NAMALWA (cell line): ENCODE measurements around the gene RBMS2.
A peak's percentile ranks its signal among the peaks of the same experiment; 100 is the strongest.

Experiments
- DNase-seq: peaks from one replicate; pipeline ENCODE4 v3.0.0-alpha.2; 2015; ENCODE audit warnings: low spot score

The RBMS2 gene

DNA sequence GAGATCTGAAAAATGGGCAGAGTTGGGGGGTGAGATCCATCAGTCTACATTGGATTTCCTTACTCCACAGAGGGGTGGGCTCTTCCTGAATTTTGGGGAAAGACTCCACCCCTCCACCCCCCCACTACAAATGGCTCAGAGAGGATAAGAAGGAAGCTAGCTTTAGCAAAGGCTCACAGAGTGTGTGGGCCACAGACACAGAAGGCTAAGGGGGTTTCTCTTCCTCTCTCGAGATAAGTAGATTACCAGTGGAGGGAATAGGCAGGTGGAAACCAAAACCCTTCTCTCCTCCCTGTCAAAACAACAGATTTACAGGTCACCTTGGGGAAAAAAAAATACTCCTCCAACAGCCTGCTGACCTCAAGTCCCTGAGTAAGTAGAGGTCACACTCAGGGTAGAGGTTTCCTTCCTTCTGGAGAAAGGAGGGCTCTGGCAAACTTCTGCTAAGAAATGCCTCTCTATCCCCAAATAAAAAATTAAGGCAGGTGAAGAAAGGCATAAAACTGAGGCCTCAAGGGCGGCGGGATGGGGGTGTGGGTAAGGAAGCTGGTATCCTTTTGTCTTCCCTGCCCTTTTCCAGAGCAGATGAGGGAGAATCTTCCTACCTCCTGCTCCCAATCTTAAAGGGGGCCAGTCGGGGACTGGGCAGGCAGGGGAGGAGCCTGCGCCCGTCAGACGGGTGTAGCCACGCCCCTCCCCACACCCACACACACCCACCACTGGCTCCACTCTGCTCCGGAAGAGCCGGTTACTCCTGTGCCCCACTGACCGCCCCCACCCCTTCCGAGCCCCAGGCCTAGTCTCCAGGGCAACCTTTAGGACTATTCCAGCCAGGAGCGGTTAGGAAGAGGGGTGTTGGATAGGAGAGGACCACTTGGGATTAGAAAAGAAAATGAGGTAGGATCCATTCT, 110.4 kb downstream of the RBMS2 start:
- peak; percentile 72 for DNase-seq

DNA sequence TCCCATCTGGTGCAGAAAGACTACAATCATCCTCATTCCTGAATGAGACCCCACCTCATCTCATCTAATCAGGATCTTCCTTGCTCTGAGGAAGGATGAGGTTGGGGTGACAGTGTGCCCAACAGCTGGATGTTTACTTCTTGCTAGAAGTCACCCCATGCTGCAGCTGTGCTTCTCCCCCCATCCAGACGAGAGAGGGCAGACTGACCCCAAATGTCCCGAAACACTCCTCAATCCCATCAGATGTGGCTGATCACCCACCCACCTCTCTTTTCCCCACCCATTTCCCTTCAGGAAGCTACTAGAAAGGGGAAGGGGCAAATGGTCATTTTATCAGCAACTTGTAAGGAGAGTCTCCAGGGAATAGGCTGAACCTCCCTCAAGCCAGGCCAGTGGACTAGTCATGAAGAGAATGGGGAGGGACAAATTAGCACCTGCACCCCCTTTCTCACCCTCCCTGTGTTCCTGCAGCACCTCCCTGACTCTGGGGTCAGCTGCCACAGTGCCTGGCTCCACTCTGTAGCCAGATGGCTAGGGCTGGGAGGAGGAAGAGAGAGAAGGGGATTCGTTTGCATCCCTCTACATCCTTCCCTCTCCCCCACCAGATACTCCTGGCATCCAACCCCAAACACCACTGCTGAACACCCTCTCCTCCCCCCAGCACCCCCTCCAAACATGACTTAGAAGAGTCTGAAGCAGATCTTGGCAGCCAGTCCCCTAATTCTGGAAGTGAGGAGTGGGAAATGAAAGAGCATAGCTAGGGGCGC, 111.3 kb downstream of the RBMS2 start:
- DNase-seq, result peak; percentile 51

GRCh38 chr12:56633468-56634241, 112.0 kb downstream of the RBMS2 start:
- peak; percentile 30 for DNase-seq

DNA sequence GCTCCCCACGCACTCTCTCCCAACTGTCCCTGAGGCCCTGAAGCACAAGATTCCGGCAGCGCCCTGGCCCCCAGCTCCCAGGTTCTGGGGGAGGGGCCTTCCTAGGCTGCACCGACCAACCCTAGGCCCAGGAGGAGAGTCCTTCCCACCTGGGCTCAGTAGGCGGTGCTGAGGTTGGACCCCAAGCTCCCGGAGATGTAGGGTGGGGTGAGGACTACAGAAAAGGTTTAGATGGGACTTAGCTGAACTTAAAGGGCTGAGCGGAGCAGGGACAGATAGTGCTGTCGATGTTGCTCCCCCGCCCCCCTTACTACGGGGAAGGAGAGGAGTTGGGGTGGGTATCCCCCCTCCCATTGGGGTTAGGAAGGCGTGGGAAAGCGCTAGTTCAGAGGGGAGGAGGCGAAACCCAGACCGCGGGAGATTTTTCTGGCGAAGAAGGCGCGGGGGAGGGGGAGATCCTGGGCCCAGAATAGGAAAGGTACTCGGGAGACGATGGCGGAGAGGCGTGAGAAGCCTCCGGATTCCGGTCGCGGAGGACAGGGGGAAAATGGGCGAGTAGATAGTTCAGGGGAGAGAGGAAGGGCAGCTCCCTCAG, 112.7 kb downstream of the RBMS2 start:
- DNase-seq, result peak; percentile 62

- peak; percentile 86 for DNase-seq
These were observed 113.5 kb downstream of the RBMS2 start for GRCh38 chr12:56634837-56635791.

GRCh38 chr12:56635806-56636674, 114.4 kb downstream of the RBMS2 start:
- peak; percentile 92 for DNase-seq

DNA sequence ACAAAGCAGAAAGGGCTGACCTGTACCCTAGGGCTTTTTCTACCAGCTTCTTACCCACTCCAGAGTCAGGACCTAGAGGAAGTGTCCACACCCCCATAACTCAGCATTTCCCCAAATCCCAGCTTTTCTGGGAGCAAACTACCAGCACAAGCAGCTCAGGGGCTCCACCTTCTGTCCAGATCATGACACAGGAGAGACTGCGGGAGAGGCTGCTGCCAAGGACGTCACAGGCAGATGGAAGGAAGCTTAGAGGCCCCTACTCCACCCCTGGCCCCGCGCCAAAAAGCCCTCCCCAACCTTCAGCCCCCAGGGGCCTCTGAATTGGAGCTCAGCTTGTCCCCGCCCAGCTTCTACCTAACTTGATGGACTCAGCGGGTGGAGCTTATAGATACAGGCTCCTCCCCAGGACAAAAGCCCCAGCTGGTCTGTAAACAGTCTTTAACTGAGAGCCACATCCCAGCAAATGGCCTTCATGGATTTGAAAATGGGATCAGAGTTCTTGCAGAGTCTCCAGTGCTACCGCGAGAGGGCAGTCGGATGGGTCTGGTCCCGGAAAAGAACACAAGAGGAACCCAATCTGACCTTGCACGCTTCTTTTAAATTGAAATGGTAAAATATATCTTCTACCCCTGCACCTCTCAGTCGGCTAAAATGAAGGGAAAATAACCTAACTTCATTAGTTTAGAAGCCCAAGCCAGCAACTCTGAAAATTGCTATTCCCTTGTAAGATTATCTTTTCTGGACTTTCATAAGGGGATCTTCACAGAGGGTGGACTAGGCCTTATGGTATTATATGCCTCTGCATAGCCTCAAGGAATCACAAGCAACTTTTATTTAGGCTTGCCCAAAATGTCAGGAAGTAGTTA, 115.3 kb downstream of the RBMS2 start:
- DNase-seq, result peak; percentile 99

DNA sequence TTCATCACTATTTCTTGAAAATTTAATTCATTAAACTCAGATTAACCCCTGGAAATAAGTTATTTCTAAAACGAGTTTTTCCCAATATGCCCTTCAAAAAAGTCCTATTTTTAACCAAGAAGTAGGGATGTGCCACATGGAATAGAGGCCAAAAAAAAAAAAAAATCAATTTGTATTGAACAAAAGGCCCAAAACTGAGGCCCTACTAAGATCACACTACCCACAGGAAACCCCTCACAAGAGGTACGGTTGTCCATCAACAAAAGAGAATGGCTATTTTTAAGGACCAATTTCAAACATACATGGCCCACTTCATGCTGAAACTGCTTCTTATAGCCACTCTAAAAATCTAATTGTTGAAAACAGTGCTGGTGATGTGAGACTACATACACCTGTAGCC, 116.0 kb downstream of the RBMS2 start:
- DNase-seq, result no peak

DNA sequence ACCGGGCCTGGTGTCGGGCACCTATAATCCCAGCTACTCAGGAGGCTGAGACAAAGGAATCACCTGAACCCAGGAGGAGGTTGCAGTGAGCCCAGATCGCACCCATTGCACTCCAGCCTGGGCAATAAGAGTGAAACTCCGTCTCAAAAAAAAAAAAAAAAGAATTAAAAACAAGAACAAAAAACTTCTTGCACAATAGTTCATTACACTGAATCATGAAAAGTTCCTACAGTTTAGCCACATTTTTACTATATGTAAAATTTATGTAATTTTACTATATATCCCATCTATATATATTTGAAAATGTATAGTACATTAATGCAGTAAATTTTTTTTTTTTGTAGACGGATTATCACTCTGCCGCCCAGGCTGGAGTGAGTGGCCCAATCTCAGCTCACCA, 119.6 kb downstream of the RBMS2 start:
- DNase-seq, result no peak

DNA sequence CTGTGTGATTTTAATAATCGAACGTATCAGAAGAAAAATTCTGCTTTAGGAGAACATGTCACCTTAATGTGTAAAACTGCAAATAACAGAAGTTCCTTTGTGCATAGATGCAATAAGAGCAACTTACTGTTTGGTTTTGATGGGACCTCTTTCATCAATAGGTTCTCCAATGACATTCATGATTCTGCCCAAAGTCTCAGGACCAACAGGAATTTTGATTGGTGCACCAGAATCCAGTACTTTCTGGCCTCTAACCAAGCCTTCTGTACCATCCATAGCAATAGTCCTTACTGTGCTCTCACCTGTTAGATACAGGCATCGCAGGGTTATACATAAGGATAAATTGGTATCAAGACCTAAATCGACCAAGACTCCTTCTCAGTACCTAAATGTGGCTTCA, 123.0 kb downstream of the RBMS2 start:
- no peak for DNase-seq

- DNase-seq, result no peak
These were observed 123.6 kb downstream of the RBMS2 start for GRCh38 chr12:56645201-56645716.
